NCI-H69 (cell line): ENCODE results near the gene TMEM45B.
"Not testable (repeated sequence)": the region's sequence is repeated elsewhere in the genome, so short reads cannot be mapped to it uniquely, and the experiment has no call there.

Experiments used
- DNase-seq: peaks from one replicate; lab custom pipeline; 2025; lab: John Stamatoyannopoulos, UW

Gene TMEM45B

GRCh38 chr11:129808241-129808640 lies 7.4 kb upstream of the TMEM45B start:
- not testable (repeated sequence) for DNase-seq

- DNase-seq = peak; percentile 6
These were observed 2.3 kb upstream of the TMEM45B start for GRCh38 chr11:129813231-129813791.

DNA sequence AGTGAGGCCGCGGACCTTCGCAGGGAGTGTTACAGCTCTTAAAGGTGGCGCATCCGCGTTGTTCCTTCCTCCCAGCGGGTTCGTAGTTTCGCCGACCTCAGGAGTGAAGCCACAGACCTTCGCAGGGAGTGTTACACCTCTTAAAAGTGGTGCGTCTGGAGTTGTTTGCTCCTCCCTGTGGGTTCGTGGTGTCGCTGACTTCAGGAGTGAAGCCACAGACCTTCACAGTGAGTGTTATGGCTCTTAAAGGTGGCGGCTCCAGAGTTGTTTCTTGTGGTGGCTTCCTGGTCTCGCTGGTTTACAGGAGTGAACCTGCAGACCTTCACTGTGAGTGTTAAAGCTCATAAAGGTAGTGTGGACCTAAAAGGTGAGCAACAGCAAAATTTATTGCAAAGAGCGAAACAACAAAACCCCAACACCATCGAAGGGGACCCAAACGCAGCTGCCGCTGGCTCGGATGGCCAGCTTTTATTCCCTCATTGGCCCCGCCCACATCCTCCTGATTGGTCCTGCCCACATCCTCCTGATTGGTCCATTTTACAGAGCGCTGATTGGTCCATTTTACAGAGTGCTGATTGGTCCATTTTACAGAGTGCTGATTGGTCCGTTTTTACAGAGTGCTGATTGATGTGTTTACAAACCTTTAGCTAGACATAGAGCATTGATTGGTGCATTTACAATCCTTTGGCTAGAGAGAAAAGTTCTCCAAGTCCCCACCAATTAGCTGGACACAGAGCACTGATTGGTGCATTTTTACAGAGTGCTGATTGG lies 1.2 kb upstream of the TMEM45B start:
- DNase-seq = peak; percentile 13

DNA sequence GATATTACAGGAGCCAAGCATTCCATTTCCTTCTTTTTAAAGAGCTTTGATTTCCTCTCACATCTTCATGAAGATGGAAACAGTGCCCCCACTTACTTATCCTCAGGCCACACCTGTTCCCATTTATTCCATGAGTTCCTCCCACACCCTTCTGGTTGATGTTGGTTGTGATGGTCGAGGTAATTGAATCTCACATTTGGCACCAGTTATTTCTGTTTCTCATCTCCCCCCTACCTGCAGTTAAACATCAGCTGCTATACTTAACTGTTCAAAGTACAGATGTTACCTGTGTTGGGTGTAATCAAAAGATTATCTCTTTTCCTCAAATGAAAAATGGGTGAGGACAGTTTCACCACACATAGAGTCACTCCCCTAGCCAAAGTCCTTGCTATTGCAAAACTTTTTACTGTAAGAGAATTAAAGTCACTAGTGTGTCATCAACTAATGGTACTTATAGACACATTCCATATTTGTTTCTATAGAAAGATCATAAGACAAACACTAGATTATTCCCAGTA lies 1.9 kb downstream of the TMEM45B start:
- DNase-seq = peak; percentile 43

- DNase-seq = not testable (repeated sequence)
These were observed 2.6 kb downstream of the TMEM45B start for GRCh38 chr11:129818236-129818635.

- DNase-seq = no peak
These were observed 3.6 kb downstream of the TMEM45B start for GRCh38 chr11:129819237-129819636.

GRCh38 chr11:129820228-129820627 lies 4.6 kb downstream of the TMEM45B start:
- DNase-seq = not testable (repeated sequence)

DNA sequence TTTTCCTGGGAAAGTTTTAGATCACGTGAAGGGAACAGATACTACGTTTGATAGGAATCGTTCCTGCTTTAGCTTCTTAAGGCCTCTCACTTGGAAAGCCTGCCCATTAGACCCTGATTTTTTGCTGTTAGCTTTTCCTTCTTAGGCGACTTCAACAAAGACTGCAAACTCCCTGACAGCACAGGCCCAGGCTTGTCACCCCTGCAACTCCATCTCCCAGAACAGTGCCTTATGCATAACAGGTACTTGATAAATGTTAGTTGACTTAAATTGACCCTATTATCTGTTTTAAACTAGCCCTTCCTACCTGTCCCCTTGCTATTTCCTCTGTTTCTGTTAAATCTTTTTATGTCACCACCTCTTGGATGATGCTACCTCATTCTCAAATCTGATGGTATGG lies 7.6 kb downstream of the TMEM45B start:
- DNase-seq = not testable (repeated sequence)

GRCh38 chr11:129823799-129824198 lies 8.2 kb downstream of the TMEM45B start:
- not testable (repeated sequence) for DNase-seq

DNA sequence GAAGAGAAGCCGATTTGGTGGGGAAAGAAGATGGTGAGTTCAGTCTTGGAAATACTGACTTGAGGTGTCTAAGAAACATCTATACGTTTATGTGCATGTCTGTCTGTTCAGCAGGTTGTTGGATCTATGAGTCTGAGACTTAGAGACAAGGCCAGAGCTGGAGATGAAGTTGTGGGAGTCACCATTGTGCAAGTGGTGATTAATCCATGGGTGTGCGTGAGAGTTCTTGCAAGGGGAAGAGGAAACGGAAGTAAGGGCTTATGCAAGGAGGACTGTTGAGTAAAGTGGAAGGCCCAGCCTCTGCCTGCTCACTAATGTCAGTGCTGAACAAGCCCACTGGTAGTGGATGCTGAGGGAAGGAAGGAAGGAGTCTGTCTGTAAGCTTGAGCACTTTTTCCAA lies 9.7 kb downstream of the TMEM45B start:
- DNase-seq = no peak

- peak; percentile 87 for DNase-seq
These were observed 12.7 kb downstream of the TMEM45B start for GRCh38 chr11:129828301-129828836.

DNA sequence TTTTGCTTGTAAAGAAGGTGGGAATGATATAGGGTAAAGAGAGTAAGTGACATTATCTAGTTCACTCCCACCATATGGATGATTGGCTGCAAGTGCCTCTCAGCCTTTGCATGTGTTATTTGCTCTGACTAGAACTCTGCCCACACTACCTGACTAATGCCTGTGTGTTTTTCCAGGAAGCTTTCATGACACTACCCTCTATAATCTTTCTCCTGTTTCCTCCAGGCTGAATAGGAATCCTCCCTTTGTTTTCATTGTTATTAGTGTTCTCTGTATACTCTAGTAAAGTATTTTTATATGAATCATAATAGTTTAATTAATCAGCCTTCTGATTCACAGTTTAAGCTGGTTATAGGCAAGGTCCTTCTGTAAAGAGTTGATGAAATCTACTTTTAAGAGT lies 13.8 kb downstream of the TMEM45B start:
- DNase-seq = not testable (repeated sequence)

- not testable (repeated sequence) for DNase-seq
These were observed 15.6 kb downstream of the TMEM45B start for GRCh38 chr11:129831227-129831626.

GRCh38 chr11:129833260-129833659 lies 17.6 kb downstream of the TMEM45B start:
- DNase-seq = not testable (repeated sequence)

DNA sequence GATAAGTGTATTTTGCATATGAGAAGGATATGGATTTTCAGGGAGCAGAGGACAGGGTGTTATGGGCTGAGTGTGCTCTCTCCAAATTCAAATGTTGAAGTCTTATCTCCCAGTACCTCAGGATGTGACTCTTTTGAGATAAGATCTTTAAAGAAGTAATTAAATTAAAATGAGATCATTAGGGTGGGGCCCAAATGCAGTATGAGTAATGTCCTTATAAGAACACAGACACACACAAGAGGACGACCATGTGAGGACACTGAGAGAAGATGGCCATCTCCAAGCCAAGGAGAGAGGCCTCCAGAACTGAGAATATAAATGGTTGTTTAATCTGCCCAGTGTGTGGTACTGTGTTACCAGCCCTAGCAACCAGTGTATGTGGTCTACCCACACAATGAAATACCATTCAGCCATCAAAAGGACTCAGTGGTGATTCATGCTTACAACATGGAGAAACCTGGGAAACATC lies 20.8 kb downstream of the TMEM45B start:
- DNase-seq = not testable (repeated sequence)

- no peak for DNase-seq
These were observed 21.3 kb downstream of the TMEM45B start for GRCh38 chr11:129836979-129837378.

GRCh38 chr11:129840236-129840635 lies 24.6 kb downstream of the TMEM45B start:
- DNase-seq = no peak

GRCh38 chr11:129842138-129842537 lies 26.5 kb downstream of the TMEM45B start:
- DNase-seq = no peak

GRCh38 chr11:129846508-129847335 lies 31.1 kb downstream of the TMEM45B start:
- peak; percentile 82 for DNase-seq

DNA sequence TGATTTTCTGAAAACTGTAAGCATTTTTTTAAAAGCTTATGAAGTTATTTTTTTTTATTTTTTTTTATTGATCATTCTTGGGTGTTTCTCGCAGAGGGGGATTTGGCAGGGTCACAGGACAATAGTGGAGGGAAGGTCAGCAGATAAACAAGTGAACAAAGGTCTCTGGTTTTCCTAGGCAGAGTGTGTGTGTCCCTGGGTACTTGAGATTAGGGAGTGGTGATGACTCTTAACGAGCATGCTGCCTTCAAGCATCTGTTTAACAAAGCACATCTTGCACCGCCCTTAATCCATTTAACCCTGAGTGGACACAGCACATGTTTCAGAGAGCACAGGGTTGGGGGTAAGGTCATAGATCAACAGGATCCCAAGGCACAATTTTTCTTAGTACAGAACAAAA lies 31.7 kb downstream of the TMEM45B start:
- DNase-seq = not testable (repeated sequence)

DNA sequence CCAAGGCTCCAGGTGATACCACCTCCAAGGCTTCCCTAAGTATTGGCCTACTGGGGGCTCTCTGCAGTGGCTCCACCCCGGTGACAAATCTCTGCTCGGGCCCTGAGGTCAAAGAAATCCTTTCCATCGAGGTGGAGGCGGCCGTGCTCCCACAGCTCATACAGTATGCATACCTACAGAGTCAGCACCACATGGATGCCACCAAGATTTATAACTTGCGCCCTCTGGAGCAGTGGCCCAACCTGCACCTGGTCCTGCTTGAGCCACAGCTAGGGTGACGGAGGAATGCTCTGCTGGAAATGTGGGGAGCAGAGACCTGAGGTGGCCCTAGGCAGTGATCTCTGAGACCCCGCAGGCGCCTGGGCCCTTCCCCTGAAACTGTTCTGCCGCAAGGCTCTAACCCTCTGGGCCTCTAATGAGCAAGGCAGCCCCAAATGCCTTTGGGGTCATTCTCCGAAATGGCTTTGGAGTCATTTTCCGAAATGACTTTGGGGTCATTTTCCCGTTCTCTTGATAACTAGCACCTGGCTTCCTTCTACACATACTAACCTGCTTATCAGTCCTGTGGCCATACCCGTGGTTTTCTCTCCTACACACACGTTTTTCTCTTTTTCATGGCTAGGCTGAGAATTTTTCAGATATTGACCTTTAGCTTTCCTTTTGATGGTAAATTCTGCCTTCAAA lies 33.9 kb downstream of the TMEM45B start:
- no peak for DNase-seq
